Calu3 (cell line): ENCODE data around the gene KLHL29. TPM values are rescaled to one million over a fixed set of nuclear protein-coding genes. Genes with fewer than 3 reads are reported as not detected.

Source experiments
- BruUV-seq: library from RNA; stranded (reverse); fragments of 400-500 nt; replicated peaks from 2 replicates; lab custom pipeline; 2021; lab: Mats Ljungman, UMichigan
- CTCF ChIA-PET: fragments of 300-600 bp; sonication (Branson Sonifier 250); formaldehyde crosslinking; loops from one replicate; lab custom pipeline; 2022; ENCODE audit warnings: antibody characterized with exemption; lab: Charles Lee
- DNase-seq: peaks from one replicate; pipeline ENCODE4 v3.0.0; 2022
- H3K27ac Mint-ChIP-seq: one replicate; pipeline ENCODE4 v1.8.0; 2022; ENCODE audit warnings: mixed read lengths; ENCODE audit not compliant: unreplicated experiment
- H3K27me3 Mint-ChIP-seq: one replicate; pipeline ENCODE4 v1.8.0; 2022; ENCODE audit warnings: mixed read lengths; ENCODE audit not compliant: unreplicated experiment
- H3K36me3 Mint-ChIP-seq: one replicate; pipeline ENCODE4 v1.8.0; 2022; ENCODE audit warnings: mild to moderate bottlenecking, moderate library complexity, mixed read lengths; ENCODE audit not compliant: insufficient read depth, unreplicated experiment
- H3K4me1 Mint-ChIP-seq: one replicate; pipeline ENCODE4 v1.8.0; 2022; ENCODE audit warnings: mild to moderate bottlenecking, low read depth, mixed read lengths; ENCODE audit not compliant: unreplicated experiment
- H3K4me3 Mint-ChIP-seq: one replicate; pipeline ENCODE4 v1.8.0; 2022; ENCODE audit warnings: mild to moderate bottlenecking, low read depth, moderate library complexity, mixed read lengths; ENCODE audit not compliant: unreplicated experiment
- H3K9me3 Mint-ChIP-seq: one replicate; pipeline ENCODE4 v1.8.0; 2022; ENCODE audit warnings: low read depth, mixed read lengths; ENCODE audit not compliant: unreplicated experiment
- intact Hi-C: fragments of 100-400 bp; cut with micrococcal nuclease; formaldehyde crosslinking; loops from one replicate; pipeline ENCODE4 v1.10.0; 2022; ENCODE audit not compliant: unreplicated experiment
- total RNA-seq: library from RNA; stranded (reverse); gene quantifications from 2 replicates; pipeline ENCODE4 v1.2.3, GENCODE V29; 2022
- TF ChIP-seq, protein P1 (sequence below): fragments of 200-600 bp; IDR thresholded peaks from one replicate; pipeline ENCODE4 v1.8.0; 2022; ENCODE audit warnings: antibody characterized with exemption; ENCODE audit not compliant: unreplicated experiment

Gene KLHL29
- total RNA-seq, 1 experiment from 2014 or later = 11.9 TPM

DNA sequence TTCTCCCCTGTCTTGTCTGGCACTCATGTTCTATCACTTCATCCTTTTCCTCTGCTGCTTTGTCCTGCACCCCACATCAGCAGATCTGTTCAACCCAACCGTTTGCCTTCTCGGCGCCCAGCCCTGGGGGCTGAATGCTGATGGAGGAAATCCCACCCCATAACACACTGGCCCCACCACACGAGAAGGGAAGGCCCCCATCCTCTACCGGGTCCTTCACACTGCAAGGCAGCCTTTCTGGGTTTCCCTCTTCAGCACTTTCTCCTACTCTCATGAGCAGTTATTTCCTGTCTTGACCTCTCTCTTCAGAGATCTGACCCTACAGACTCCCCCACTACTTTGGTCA lies 314.6 kb downstream of the KLHL29 start:
- TF ChIP-seq, protein P1, sequence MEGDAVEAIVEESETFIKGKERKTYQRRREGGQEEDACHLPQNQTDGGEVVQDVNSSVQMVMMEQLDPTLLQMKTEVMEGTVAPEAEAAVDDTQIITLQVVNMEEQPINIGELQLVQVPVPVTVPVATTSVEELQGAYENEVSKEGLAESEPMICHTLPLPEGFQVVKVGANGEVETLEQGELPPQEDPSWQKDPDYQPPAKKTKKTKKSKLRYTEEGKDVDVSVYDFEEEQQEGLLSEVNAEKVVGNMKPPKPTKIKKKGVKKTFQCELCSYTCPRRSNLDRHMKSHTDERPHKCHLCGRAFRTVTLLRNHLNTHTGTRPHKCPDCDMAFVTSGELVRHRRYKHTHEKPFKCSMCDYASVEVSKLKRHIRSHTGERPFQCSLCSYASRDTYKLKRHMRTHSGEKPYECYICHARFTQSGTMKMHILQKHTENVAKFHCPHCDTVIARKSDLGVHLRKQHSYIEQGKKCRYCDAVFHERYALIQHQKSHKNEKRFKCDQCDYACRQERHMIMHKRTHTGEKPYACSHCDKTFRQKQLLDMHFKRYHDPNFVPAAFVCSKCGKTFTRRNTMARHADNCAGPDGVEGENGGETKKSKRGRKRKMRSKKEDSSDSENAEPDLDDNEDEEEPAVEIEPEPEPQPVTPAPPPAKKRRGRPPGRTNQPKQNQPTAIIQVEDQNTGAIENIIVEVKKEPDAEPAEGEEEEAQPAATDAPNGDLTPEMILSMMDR = no peak
- intact Hi-C loops = no loop called here
- no peak for DNase-seq
- Mint-ChIP-seq H3K4me1 (no peaks in the 10 kb centered on the region), H3K27ac (no peak overlapping the region), H3K4me3 (no peak overlapping the region), H3K36me3 (peaks cover 27% of the 10 kb centered on the region), H3K27me3 (no peaks in the 10 kb centered on the region), H3K9me3 (peaks cover 10% of the 10 kb centered on the region)
- CTCF ChIA-PET = interaction anchor here (0.5 kb wide), 1 partner anchor 31 kb away, joined by 3 read pairs; no protein-coding TSS in a partner anchor
- BruUV-seq = no TSS peak

DNA sequence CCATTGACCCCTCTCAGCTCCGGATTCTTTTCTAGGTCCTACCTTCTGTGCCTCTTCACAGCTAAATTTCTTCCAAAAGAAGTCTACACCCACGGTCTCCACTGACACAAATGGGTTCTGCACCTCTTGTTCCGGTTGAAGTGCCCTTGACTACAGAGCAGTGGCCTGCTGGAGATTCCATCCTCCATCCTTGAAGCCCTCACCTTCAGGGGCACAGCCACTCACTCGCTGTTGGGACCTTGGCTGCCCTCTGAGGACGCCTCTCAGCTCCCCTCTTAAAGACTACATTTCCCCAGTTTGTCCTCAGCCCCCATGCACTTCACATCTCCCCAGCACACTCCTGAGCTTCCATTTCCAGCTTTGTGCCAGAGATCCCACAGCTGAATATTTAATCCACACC lies 315.6 kb downstream of the KLHL29 start:
- Mint-ChIP-seq H3K36me3 (peaks cover 27% of the 10 kb centered on the region), H3K27ac (no peak overlapping the region), H3K27me3 (no peaks in the 10 kb centered on the region), H3K4me3 (no peak overlapping the region), H3K9me3 (peaks cover 10% of the 10 kb centered on the region), H3K4me1 (no peaks in the 10 kb centered on the region)
- CTCF ChIA-PET = no interaction called here
- DNase-seq = no peak
- BruUV-seq = no TSS peak
- intact Hi-C loops = no loop called here
- TF ChIP-seq, protein P1 = no peak

DNA sequence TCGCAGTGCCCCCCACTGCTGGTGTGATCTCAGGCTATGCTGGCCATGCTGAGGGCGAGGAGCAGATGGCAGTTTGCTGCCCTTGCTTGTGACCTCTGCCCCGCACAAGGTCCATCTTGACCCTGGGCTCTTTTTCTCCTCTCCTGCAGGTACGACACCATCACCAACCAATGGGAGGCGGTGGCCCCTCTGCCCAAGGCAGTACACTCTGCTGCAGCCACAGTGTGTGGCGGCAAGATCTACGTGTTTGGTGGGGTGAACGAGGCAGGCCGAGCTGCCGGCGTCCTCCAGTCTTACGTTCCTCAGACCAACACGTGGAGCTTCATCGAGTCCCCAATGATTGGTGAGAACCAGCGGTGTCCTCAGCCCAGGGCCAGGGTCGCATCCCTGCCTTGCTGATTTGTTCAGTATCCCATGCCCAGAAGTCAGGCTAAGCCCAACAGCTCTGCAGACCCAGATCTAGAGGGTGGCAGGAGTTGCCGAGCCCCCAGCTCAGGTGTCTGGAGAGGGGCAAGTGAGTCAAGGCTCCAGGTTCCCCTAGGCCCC lies 318.1 kb downstream of the KLHL29 start:
- no peak for DNase-seq
- Mint-ChIP-seq H3K9me3 (peaks cover 10% of the 10 kb centered on the region), H3K27me3 (no peaks in the 10 kb centered on the region), H3K27ac (no peak overlapping the region), H3K4me3 (no peak overlapping the region), H3K4me1 (no peaks in the 10 kb centered on the region), H3K36me3 (peaks cover 20% of the 10 kb centered on the region)
- TF ChIP-seq, protein P1 = no peak
- intact Hi-C loops = no loop called here
- no TSS peak for BruUV-seq
- CTCF ChIA-PET = no interaction called here

DNA sequence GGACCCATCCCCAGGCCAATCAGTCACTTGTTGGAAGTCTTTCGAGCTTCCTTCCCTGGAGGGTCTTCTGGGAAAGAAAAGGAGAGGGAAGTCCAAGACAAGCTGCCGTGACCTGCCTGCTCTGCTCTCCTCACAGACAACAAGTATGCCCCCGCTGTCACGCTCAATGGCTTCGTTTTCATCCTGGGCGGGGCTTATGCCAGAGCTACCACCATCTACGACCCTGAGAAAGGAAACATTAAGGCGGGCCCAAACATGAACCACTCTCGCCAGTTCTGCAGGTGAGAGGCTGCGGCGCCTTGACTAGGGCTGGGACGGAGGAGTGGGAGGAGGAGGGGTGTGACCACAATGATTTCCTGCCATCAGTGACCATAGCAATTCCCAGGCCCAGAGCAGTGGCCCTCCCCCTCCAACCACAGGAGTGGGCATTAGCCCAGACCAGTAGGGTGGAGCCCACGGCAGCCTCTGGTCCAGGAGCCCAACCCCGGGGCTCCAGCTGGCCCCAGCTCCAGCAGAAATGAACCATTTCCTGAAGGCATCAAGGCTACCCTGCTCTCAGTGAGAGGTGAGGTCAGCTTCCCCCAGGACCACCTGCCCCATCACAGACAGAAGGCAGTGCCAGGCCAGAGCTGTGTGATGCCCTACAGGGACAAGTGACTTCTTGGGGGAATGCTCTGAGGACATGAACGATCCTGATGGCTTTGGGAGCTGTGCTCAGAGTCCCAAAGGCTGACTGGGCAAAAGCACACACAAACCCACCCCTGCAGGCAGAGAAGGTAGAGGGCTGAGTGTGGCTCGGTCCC lies 318.8 kb downstream of the KLHL29 start:
- BruUV-seq = no TSS peak
- intact Hi-C loops = no loop called here
- TF ChIP-seq, protein P1 = no peak
- DNase-seq = no peak
- Mint-ChIP-seq H3K27ac (no peak overlapping the region), H3K36me3 (peaks cover 19% of the 10 kb centered on the region), H3K4me3 (no peak overlapping the region), H3K9me3 (peaks cover 10% of the 10 kb centered on the region), H3K27me3 (no peaks in the 10 kb centered on the region), H3K4me1 (no peaks in the 10 kb centered on the region)
- CTCF ChIA-PET = no interaction called here
